WI38 (cell line): Measurements from ENCODE around the gene SENP5.

Experiments
- H3K4me3 ChIP-seq: 2 replicates; pipeline ENCODE4 v1.5.1; 2011; ENCODE audit warnings: low read depth, mild to moderate bottlenecking, control low read depth, low read length
- TF ChIP-seq, protein P1 (sequence below): IDR thresholded peaks from 2 replicates; pipeline ENCODE4 v1.5.1; 2012; ENCODE audit warnings: low read depth, mild to moderate bottlenecking, control low read depth, low read length

Gene SENP5

DNA sequence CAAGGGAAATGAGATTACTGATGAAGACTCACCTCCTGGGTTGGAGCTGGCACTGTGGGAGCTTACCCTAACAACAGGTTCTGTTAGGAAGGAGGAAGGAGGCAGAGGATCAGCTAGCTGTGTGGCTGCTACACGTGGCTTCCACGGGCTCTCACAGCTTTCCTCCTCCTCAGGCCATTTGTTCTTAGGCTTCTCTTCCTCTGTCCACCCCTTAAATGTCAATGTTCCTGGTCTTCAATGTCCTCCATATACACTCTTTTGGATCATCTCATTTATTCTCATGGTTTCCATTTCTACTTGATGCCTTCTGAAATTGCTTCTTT is 95.9 kb downstream of the SENP5 start:
- TF ChIP-seq, protein P1, sequence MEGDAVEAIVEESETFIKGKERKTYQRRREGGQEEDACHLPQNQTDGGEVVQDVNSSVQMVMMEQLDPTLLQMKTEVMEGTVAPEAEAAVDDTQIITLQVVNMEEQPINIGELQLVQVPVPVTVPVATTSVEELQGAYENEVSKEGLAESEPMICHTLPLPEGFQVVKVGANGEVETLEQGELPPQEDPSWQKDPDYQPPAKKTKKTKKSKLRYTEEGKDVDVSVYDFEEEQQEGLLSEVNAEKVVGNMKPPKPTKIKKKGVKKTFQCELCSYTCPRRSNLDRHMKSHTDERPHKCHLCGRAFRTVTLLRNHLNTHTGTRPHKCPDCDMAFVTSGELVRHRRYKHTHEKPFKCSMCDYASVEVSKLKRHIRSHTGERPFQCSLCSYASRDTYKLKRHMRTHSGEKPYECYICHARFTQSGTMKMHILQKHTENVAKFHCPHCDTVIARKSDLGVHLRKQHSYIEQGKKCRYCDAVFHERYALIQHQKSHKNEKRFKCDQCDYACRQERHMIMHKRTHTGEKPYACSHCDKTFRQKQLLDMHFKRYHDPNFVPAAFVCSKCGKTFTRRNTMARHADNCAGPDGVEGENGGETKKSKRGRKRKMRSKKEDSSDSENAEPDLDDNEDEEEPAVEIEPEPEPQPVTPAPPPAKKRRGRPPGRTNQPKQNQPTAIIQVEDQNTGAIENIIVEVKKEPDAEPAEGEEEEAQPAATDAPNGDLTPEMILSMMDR, result no peak
- no peak overlapping the region for H3K4me3 ChIP-seq

DNA sequence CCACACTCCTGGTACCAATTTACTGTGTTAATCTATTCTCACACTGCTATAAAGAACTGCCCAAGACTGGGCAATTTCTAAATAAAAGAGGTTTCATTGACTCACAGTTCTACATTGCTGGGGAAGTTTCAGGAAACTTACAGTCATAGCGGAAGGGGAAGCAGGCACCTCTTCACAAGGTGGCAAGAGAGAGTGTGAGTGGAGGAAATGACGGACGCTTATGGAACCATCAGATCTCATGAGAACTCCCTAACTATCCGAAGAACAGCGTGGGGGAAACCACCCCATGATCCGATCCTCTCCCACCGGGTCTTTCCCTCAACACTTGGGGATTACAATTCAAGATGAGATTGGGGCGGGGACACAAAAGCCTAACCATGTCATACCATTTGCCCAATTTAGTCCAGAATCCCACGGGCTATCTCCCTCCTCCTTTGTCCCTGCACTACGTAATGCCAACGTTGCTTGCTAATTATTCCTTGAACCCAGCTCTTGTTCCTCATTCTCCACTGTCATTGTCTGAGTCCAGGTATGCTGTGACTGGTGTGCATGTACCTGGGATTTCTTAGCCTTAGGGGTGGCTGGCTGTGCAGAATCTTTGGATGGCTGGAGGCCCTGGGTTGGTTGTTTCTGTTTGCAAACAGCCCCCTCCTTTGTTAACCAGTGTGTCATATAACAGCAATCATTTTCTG is 97.5 kb downstream of the SENP5 start:
- TF ChIP-seq, protein P1, result no peak
- H3K4me3 ChIP-seq, result no peak overlapping the region

DNA sequence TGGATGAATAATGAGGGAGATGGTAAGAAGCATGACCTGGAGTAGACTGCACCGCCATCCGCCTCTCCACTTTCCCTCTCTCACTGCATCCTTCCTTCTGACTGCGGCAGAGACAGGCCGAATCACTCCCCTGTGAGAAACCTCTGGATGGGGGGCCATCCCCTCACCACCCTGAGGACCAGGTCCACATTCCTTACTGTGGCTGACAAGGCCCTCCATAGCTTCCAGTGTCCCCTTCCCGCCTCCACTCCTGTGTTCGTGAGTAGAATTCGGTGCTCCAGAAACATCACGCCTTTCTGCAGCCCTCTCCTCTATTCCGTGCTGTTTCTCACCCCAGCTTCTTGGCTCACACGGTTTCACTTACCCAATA is 98.1 kb downstream of the SENP5 start:
- H3K4me3 ChIP-seq, result no peak overlapping the region
- TF ChIP-seq, protein P1, result no peak

DNA sequence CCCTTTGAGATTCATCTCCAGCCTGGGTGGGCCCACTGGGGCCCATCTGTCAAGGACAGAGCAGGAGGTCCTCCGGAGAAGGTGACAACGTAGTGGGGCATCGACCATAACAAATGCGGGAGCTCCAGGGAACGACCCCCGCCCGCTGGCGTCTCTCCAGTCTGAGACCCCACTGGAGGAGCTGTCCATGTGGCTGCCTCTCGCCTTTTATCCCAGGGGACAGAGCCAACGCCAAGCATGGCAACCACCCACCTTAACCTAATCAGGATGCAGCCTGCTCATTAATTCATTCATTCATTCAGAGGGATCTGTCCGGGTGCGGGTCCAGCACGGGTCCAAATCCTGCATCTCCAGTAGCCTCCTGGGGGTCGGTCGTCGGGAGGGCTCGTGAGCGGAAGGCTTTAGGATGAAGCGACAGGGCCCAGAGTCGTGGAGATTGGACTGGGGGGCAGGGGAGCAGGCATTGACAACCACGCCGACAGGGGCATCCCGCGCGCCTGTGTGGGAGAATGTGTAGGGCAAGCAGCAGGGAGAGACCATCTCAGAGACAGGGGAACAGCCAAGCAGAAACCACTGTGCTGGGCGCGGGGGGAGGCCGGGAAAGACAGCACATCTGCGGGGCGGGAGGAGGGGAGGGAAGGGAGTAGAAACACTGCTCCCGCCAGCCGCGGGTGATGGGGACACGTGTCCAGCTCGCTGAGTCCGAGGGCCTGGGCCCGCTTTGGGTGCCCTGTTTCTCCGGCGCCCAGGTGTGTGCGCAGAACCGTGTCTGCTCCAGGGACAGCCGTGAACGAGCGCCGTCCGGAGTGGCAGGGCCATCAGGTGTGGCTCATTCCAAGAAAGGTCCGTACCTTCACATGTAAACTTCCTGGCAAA is 99.0 kb downstream of the SENP5 start:
- TF ChIP-seq, protein P1, result no peak
- H3K4me3 ChIP-seq, result no peak overlapping the region

DNA sequence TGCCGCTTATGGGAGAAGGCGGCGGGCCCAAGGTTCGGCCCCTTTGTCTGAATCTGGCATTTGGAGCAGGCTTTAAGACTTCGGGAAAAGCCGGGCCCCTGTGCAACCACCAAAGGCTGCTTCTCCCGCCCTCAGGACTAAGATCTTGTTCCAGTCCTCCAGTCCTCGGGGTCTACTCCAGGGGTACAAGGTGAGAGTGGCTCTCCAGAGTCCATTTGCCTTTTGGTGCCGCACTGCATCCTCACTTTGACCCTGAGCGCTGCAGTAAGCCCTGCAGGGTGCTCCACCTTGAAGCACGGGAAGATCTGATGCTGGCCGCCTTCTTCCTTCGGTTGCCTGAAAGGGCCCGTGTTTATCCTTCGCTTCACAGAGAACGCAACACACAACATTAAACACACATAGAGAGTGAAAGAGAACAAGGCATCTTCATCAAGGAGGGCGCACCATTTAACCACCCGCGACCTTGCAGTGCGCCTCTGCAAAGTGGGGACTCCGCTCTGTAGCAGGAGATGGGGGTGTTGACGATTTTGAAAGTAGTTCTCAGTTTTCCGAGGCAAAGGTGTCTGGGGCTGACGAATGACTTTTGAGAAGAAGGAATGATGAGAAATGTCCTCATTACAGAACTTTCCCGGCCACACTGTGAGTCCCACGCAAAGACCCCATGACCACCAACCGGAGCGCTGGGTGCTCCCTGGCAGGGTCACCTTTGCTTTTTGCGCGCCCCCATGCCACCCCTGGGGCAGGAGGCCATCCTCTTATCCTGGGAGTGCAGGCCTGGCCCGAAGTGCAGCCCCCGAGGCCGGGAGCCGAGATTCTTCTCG is 99.9 kb downstream of the SENP5 start:
- TF ChIP-seq, protein P1, result no peak

DNA sequence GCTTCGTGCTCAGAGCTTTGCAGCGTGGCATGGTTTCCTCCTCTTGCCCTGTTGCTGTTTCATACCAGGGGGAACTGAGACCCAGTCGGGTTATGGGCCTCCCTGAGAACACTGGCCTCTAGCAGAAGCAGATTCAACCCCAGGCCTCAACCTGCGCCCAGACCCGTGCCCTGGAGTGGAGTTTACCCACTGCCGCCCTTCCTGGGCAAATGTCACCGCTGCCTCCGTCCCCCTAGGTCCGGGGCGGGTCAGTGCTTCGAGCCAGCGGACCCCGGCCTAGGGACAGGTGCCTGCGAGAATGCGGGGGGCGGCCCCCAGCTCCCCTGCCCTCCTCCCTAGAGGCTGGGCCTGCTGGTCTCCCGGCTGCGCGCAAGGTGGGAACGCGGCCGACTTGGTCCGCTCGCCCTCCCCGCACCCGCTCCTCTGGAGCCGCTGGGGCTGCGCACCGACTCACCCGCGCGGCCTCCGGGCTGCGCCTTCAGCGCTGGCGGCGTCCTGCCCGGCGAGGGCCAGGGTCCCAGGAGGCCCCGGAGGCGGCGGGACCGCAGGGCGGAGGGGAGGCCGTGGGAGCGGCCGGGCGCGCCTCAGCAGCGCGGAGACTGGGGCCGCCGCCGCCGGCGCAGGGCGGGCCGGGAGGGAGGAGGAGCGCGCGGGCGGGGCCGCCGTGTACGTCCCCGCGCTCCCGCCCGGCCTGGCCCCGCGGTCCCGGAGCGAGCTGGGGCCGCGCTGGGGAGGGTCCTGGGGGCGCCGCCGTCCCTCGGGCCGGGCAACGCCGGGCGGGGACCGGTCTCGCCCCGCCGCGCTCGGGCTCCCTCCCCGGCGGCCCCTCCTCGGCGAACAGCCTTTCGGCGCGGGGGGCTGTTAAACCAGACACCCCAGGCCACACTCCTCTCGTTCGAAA is 100.8 kb downstream of the SENP5 start, which contains the start of gene PIGZ:
Gene PIGZ, minus strand, starts transcription at position 601 of the 901 bp plus-strand sequence. CDS start 16,802 bp downstream, outside the sequence.
- TF ChIP-seq, protein P1, result no peak
- H3K4me3 ChIP-seq, result peak within 1 kb of the TSS; percentile 54

More for the DNA sequence above, 99.9 kb downstream of the SENP5 start:
- H3K4me3 ChIP-seq, result no peak overlapping the region; the same call in 1 of the 2 replicates
